MM.1S (cell line): ENCODE results near the gene KLHL24.
"Not testable (repeated sequence)": the region's sequence is repeated elsewhere in the genome, so short reads cannot be mapped to it uniquely, and the experiment has no call there.

Experiments used
- DNase-seq: peaks from one replicate; pipeline ENCODE4 v3.0.0-alpha.2; 2015
- H2AFZ ChIP-seq: fragments of 300-600 bp; sonication (generic); 2 replicates; pipeline ENCODE4 v1.6.0; 2016; ENCODE audit warnings: antibody characterized with exemption, low read length
- H3F3A ChIP-seq: fragments of 300-600 bp; sonication (generic); 2 replicates; pipeline ENCODE4 v1.6.1; 2016; ENCODE audit warnings: mild to moderate bottlenecking, antibody characterized with exemption, low read length, moderate library complexity, mixed read lengths; ENCODE audit not compliant: insufficient read depth
- H3K27ac ChIP-seq: fragments of 300-600 bp; sonication (generic); 2 replicates; pipeline ENCODE4 v1.5.1; 2016; ENCODE audit warnings: mild to moderate bottlenecking, low read length
- H3K27me3 ChIP-seq: fragments of 300-600 bp; sonication (generic); replicated peaks from 2 replicates; pipeline ENCODE4 v1.6.0; 2016; ENCODE audit warnings: low read length; ENCODE audit not compliant: insufficient read depth
- H3K36me3 ChIP-seq: fragments of 300-600 bp; sonication (generic); replicated peaks from 2 replicates; pipeline ENCODE4 v1.6.1; 2016; ENCODE audit warnings: mild to moderate bottlenecking, low read length, mixed read lengths; ENCODE audit not compliant: insufficient read depth
- H3K4me1 ChIP-seq: fragments of 300-600 bp; sonication (generic); 2 replicates; pipeline ENCODE4 v1.6.1; 2016; ENCODE audit warnings: low read length, mixed read lengths
- H3K4me2 ChIP-seq: fragments of 300-600 bp; sonication (generic); 2 replicates; pipeline ENCODE4 v1.6.0; 2016; ENCODE audit warnings: low read depth, low read length
- H3K4me3 ChIP-seq: fragments of 300-600 bp; sonication (generic); 2 replicates; pipeline ENCODE4 v1.5.1; 2016; ENCODE audit warnings: low read length, mixed read lengths
- H3K79me2 ChIP-seq: fragments of 300-600 bp; sonication (generic); 2 replicates; pipeline ENCODE4 v1.6.1; 2016; ENCODE audit warnings: mixed run types, low read length, mixed read lengths
- H3K9ac ChIP-seq: fragments of 300-600 bp; sonication (generic); 2 replicates; pipeline ENCODE4 v1.6.1; 2016; ENCODE audit warnings: low read length, mixed read lengths
- H3K9me2 ChIP-seq: fragments of 300-600 bp; sonication (generic); replicated peaks from 2 replicates; pipeline ENCODE4 v1.6.1; 2016; ENCODE audit warnings: mild to moderate bottlenecking, low read length, mixed read lengths; ENCODE audit not compliant: insufficient read depth
- H3K9me3 ChIP-seq: fragments of 300-600 bp; sonication (generic); replicated peaks from 2 replicates; pipeline ENCODE4 v1.6.1; 2016; ENCODE audit warnings: mild to moderate bottlenecking, low read length, mixed read lengths; ENCODE audit not compliant: insufficient read depth
- H4K20me1 ChIP-seq: fragments of 300-600 bp; sonication (generic); 2 replicates; pipeline ENCODE4 v1.6.1; 2016; ENCODE audit warnings: mild to moderate bottlenecking, low read length, moderate library complexity, mixed read lengths; ENCODE audit not compliant: insufficient read depth
- CTCF ChIP-seq: fragments of 300-600 bp; sonication (generic); IDR thresholded peaks from 2 replicates; pipeline ENCODE4 v1.5.1; 2016; ENCODE audit warnings: antibody characterized with exemption, low read length, mixed read lengths
- EZH2 ChIP-seq: fragments of 300-600 bp; sonication (generic); optimal IDR thresholded peaks from 2 replicates; pipeline ENCODE3; 2017; ENCODE audit warnings: low read depth, mild to moderate bottlenecking, antibody characterized with exemption, low read length, mixed read lengths
- EZH2phosphoT487 ChIP-seq: fragments of 300-600 bp; sonication (generic); IDR thresholded peaks from 2 replicates; pipeline ENCODE4 v1.6.1; 2018; ENCODE audit warnings: antibody characterized with exemption, low read length

The KLHL24 gene

GRCh38 chr3:183638101-183638852, 2.9 kb downstream of the KLHL24 start:
- Histone ChIP-seq H3K36me3 (no peaks in the 10 kb centered on the region), H2AFZ (no peak overlapping the region), H4K20me1 (no peaks in the 10 kb centered on the region), H3K4me3 (no peak overlapping the region), H3K9ac (no peak overlapping the region), H3K79me2 (peaks cover 52% of the 10 kb centered on the region), H3K27ac (no peak overlapping the region), H3K9me2 (no peaks in the 10 kb centered on the region), H3K27me3 (no peaks in the 10 kb centered on the region), H3K4me2 (no peak overlapping the region), H3K9me3 (no peaks in the 10 kb centered on the region), H3K4me1 (peaks cover 5% of the 10 kb centered on the region), H3F3A (peaks cover 16% of the 10 kb centered on the region)
- no peak for DNase-seq
- TF ChIP-seq CTCF, result no peak
- no peak for TF ChIP-seq EZH2
- TF ChIP-seq EZH2phosphoT487, result no peak

GRCh38 chr3:183640635-183641034, 5.2 kb downstream of the KLHL24 start:
- H2AFZ ChIP-seq, H3K4me3 ChIP-seq, H3K9me3 ChIP-seq, H3K9ac ChIP-seq, H3K27ac ChIP-seq, DNase-seq, H3K36me3 ChIP-seq, H4K20me1 ChIP-seq, H3K9me2 ChIP-seq, H3K27me3 ChIP-seq, H3K4me1 ChIP-seq, H3K4me2 ChIP-seq: not testable (repeated sequence)
- H3F3A ChIP-seq, result peaks cover 14% of the 10 kb centered on the region
- peaks cover 55% of the 10 kb centered on the region for H3K79me2 ChIP-seq

- Histone ChIP-seq H3K79me2 (peaks cover 51% of the 10 kb centered on the region), H3K27me3 (no peaks in the 10 kb centered on the region), H3K4me1 (peaks cover 5% of the 10 kb centered on the region), H3K36me3 (no peaks in the 10 kb centered on the region; the same call in 1 of the 2 replicates), H3K27ac (no peak overlapping the region), H3K4me2 (no peak overlapping the region), H3K9ac (no peak overlapping the region), H2AFZ (no peak overlapping the region), H3K9me2 (no peaks in the 10 kb centered on the region), H4K20me1 (no peaks in the 10 kb centered on the region), H3K9me3 (no peaks in the 10 kb centered on the region), H3F3A (peaks cover 5% of the 10 kb centered on the region), H3K4me3 (no peak overlapping the region)
- TF ChIP-seq EZH2 (no peak), EZH2phosphoT487 (no peak), CTCF (no peak)
- DNase-seq, result no peak
Observed at GRCh38 chr3:183641882-183642281, 6.5 kb downstream of the KLHL24 start.

GRCh38 chr3:183644244-183644643, 8.8 kb downstream of the KLHL24 start:
- no peak overlapping the region for H3K4me3 ChIP-seq
- no peaks in the 10 kb centered on the region; the same call in 1 of the 2 replicates for H3K36me3 ChIP-seq
- no peaks in the 10 kb centered on the region for H3K27me3 ChIP-seq
- H3K9ac ChIP-seq, result no peak overlapping the region
- peaks cover 28% of the 10 kb centered on the region for H3K79me2 ChIP-seq
- no peak overlapping the region for H2AFZ ChIP-seq
- no peaks in the 10 kb centered on the region for H4K20me1 ChIP-seq
- no peak overlapping the region for H3K4me2 ChIP-seq
- no peak overlapping the region for H3K27ac ChIP-seq
- no peaks in the 10 kb centered on the region for H3K9me3 ChIP-seq
- no peaks in the 10 kb centered on the region for H3K9me2 ChIP-seq
- DNase-seq, result no peak
- H3F3A ChIP-seq, result no peaks in the 10 kb centered on the region
- no peaks in the 10 kb centered on the region for H3K4me1 ChIP-seq
- TF ChIP-seq EZH2phosphoT487, result no peak
- TF ChIP-seq EZH2, result no peak
- TF ChIP-seq CTCF, result no peak
